DND-41 (cell line): ENCODE measurements around the gene CLNK.

Experiments
- ATAC-seq: fragments of 200-7000 bp; cut with Tn5 transposase; 3 replicates; pipeline ENCODE4 v1.9.1; 2021; ENCODE audit warnings: low read depth; ENCODE audit not compliant: insufficient read depth
- DNase-seq: peaks from one replicate; pipeline ENCODE4 v3.0.0-alpha.2; 2020
- H2AFZ ChIP-seq: 2 replicates; pipeline ENCODE4 v1.6.0; 2012; ENCODE audit warnings: low read depth, low read length
- H3K27ac ChIP-seq: 2 replicates; pipeline ENCODE4 v1.5.1; 2012; ENCODE audit warnings: low read length, inconsistent platforms
- H3K27me3 ChIP-seq: fragments of 200-600 bp; sonication (generic); 2 replicates; pipeline ENCODE4 v1.6.0; 2012; ENCODE audit warnings: low read length, mild to moderate bottlenecking, inconsistent platforms; ENCODE audit not compliant: insufficient read depth, poor library complexity
- H3K36me3 ChIP-seq: 2 replicates; pipeline ENCODE4 v1.5.1; 2012; ENCODE audit warnings: low read length, inconsistent platforms; ENCODE audit not compliant: insufficient read depth
- H3K4me1 ChIP-seq: 2 replicates; pipeline ENCODE4 v1.5.1; 2012; ENCODE audit warnings: mild to moderate bottlenecking, low read length; ENCODE audit not compliant: insufficient read depth
- H3K4me2 ChIP-seq: 2 replicates; pipeline ENCODE4 v1.6.0; 2012; ENCODE audit warnings: mild to moderate bottlenecking, moderate library complexity, low read length, inconsistent platforms; ENCODE audit not compliant: insufficient read depth
- H3K4me3 ChIP-seq, 2 experiments: fragments of 200-600 bp in 1 of 2; shearing (Covaris generic) in 1 of 2; 2 replicates each; pipeline ENCODE4 v1.5.1; 2012 to 2016; ENCODE audit warnings: inconsistent platforms in 2 of 2, low read length in 2 of 2, mild to moderate bottlenecking in 2 of 2, low read depth in 1 of 2, moderate library complexity in 1 of 2
- H3K79me2 ChIP-seq: 2 replicates; pipeline ENCODE4 v1.6.0; 2012; ENCODE audit warnings: low read length, inconsistent platforms; ENCODE audit not compliant: insufficient read depth
- H3K9ac ChIP-seq: 2 replicates; pipeline ENCODE4 v1.6.0; 2012; ENCODE audit warnings: low read depth, mild to moderate bottlenecking, inconsistent platforms, low read length, moderate library complexity
- H3K9me3 ChIP-seq: 2 replicates; pipeline ENCODE4 v1.5.1; 2012; ENCODE audit warnings: low read length, moderate library complexity, mild to moderate bottlenecking, inconsistent platforms; ENCODE audit not compliant: insufficient read depth, severe bottlenecking
- H4K20me1 ChIP-seq: 2 replicates; pipeline ENCODE4 v1.6.0; 2012; ENCODE audit warnings: low read length; ENCODE audit not compliant: insufficient read depth
- CTCF ChIP-seq: IDR thresholded peaks from 2 replicates; pipeline ENCODE4 v1.5.1; 2012; ENCODE audit warnings: borderline replicate concordance, low read length, moderate library complexity, mild to moderate bottlenecking; ENCODE audit not compliant: poor library complexity, severe bottlenecking; ENCODE audit errors: extremely low read depth
- EZH2 ChIP-seq: IDR thresholded peaks from 3 replicates; pipeline ENCODE4 v1.6.1; 2012; ENCODE audit warnings: borderline replicate concordance, low read depth, mild to moderate bottlenecking, moderate library complexity, low read length, inconsistent platforms; ENCODE audit not compliant: severe bottlenecking

Gene CLNK

GRCh38 chr4:10623862-10624261, 60.7 kb downstream of the CLNK start:
- Histone ChIP-seq H3K4me1 (no peaks in the 10 kb centered on the region), H3K27ac (no peak overlapping the region), H4K20me1 (no peaks in the 10 kb centered on the region), H2AFZ (no peak overlapping the region), H3K4me2 (no peak overlapping the region), H3K36me3 (no peaks in the 10 kb centered on the region), H3K4me3 (no peak overlapping the region), H3K9ac (no peak overlapping the region), H3K27me3 (no peaks in the 10 kb centered on the region), H3K9me3 (no peaks in the 10 kb centered on the region), H3K79me2 (no peaks in the 10 kb centered on the region)
- no peak for TF ChIP-seq CTCF
- TF ChIP-seq EZH2 = no peak
- ATAC-seq (no peak), DNase-seq (no peak)

GRCh38 chr4:10623241-10623640, 61.3 kb downstream of the CLNK start:
- no peaks in the 10 kb centered on the region for H3K9me3 ChIP-seq
- no peak for DNase-seq
- H3K27ac ChIP-seq = no peak overlapping the region
- H4K20me1 ChIP-seq = no peaks in the 10 kb centered on the region
- H3K4me3 ChIP-seq = no peak overlapping the region
- no peak for ATAC-seq
- H3K4me2 ChIP-seq = no peak overlapping the region
- H3K36me3 ChIP-seq = no peaks in the 10 kb centered on the region
- no peak overlapping the region for H2AFZ ChIP-seq
- H3K9ac ChIP-seq = no peak overlapping the region
- H3K4me1 ChIP-seq = no peaks in the 10 kb centered on the region
- TF ChIP-seq EZH2 (no peak), CTCF (no peak)
- no peaks in the 10 kb centered on the region for H3K27me3 ChIP-seq
- no peaks in the 10 kb centered on the region for H3K79me2 ChIP-seq

GRCh38 chr4:10622728-10623127, 61.8 kb downstream of the CLNK start:
- no peak; the same call in 2 of the 3 replicates for ATAC-seq

More at GRCh38 chr4:10622728-10623127, 61.8 kb downstream of the CLNK start:
- Histone ChIP-seq H3K9me3 (no peaks in the 10 kb centered on the region), H4K20me1 (no peaks in the 10 kb centered on the region), H3K4me3 (no peak overlapping the region), H3K9ac (no peak overlapping the region), H3K79me2 (no peaks in the 10 kb centered on the region), H2AFZ (no peak overlapping the region), H3K36me3 (no peaks in the 10 kb centered on the region), H3K27me3 (no peaks in the 10 kb centered on the region), H3K4me2 (no peak overlapping the region), H3K4me1 (no peaks in the 10 kb centered on the region), H3K27ac (no peak overlapping the region)
- TF ChIP-seq EZH2 = no peak
- TF ChIP-seq CTCF = no peak
- no peak for DNase-seq
